GM20000 (cell line): ENCODE results near the gene PIEZO1.
"Not testable (repeated sequence)": the region's sequence is repeated elsewhere in the genome, so short reads cannot be mapped to it uniquely, and the experiment has no call there.

Experiments
- DNase-seq: peaks from one replicate; pipeline ENCODE4 v3.0.0; 2012; ENCODE audit warnings: low spot score
- TF ChIP-seq, protein P1 (sequence below): IDR thresholded peaks from 2 replicates; pipeline ENCODE4 v1.5.1; 2012; ENCODE audit warnings: mild to moderate bottlenecking, control low read depth; ENCODE audit errors: extremely low read depth, missing control alignments

PIEZO1 gene

DNA sequence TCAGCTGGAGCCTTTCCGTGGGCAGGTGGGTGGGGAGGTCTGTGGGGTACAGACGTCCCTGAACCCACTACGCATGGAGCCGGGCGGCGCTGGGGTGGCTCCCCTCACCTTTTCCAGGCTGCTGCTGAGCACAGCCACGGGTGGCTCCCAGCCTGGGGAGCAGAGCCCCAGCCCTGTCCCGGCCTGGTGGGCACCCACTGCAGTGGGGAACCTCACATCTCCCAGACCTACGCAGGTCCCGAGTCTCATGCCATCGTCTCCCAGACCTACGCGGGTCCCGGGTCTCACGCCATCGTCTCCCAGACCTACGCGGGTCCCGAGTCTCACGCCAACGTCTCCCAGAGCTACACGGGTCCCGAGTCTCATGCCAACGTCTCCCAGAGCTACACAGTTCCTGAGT, 43.7 kb upstream of the PIEZO1 start:
- TF ChIP-seq, protein P1, sequence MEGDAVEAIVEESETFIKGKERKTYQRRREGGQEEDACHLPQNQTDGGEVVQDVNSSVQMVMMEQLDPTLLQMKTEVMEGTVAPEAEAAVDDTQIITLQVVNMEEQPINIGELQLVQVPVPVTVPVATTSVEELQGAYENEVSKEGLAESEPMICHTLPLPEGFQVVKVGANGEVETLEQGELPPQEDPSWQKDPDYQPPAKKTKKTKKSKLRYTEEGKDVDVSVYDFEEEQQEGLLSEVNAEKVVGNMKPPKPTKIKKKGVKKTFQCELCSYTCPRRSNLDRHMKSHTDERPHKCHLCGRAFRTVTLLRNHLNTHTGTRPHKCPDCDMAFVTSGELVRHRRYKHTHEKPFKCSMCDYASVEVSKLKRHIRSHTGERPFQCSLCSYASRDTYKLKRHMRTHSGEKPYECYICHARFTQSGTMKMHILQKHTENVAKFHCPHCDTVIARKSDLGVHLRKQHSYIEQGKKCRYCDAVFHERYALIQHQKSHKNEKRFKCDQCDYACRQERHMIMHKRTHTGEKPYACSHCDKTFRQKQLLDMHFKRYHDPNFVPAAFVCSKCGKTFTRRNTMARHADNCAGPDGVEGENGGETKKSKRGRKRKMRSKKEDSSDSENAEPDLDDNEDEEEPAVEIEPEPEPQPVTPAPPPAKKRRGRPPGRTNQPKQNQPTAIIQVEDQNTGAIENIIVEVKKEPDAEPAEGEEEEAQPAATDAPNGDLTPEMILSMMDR = no peak
- no peak for DNase-seq

DNA sequence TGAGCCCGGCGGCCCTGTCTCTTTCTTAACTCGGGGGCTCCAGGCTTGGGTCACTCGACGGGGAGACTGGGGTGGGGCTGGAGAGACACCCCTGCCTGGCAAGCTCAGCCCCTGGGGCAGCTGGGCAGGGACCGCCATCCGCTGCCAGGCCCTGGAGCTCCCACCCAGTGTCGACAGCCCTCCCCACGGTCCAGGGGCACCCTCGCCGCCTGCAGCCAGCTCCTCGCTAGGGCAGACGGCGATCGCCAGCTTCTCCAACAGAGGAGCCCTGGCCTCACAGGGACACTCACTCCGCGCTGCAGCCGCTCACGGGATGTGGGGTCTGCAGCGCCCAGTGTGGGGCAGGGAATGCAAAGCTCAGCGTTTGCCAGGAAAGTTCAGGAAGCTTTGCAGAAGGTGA, 42.7 kb upstream of the PIEZO1 start:
- DNase-seq = no peak
- TF ChIP-seq, protein P1 = no peak

DNA sequence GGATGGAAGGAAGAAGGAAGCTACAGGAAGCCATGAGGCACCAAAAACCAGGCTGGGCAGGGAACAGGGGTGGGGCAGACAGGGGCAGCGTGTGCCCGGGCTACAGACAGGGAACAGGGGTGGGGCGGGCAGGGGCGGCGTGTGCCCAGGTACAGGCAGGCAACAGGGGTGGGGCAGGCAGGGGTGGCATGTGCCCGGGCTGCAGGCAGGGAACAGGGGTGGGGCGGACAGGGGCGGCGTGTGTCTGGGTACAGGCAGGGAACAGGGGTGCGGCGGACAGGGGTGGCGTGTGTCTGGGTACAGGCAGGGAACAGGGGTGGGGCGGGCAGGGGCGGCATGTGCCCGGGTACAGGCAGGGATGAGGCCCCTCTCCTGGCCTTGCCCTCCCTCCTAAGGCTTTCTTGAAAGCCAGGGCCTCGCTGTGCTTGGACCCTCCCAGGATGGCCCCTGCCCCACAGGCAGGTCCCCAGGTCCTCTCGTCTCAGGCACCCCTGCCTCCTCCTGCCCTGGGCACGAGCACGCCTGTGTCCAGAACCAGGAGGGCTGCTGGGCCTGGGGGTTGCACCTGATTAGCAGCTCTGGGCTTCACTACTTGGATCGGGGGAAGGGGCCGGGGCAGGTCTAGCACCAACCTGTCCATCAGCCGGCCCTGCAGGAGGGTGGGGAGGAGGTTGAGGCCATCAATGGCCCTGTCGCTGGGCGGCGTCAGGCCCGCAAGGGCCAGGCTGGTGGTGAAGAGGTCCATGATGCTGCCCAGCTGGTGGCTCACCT, 41.2 kb upstream of the PIEZO1 start:
- DNase-seq = no peak
- TF ChIP-seq, protein P1 = no peak

DNA sequence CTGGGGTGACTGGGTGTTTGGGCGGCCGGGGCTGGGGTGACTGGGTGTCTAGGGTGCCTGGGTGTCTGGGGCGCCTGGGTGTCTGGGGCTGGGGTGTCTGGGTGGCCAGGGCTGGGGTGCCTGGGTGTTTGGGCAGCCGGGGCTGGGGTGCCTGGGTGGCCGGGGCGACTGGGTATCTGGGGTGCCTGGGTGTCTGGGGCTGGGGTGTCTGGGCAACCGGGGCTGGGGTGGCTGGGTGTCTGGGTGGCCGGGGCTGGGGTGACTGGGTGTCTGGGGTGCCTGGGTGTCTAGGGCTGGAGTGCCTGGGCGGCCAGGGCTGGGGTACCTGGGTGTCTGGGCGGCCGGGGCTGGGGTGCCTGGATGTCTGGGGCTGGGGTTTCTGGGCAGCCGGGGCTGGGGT, 40.1 kb upstream of the PIEZO1 start:
- no peak for DNase-seq
- TF ChIP-seq, protein P1 = no peak

DNA sequence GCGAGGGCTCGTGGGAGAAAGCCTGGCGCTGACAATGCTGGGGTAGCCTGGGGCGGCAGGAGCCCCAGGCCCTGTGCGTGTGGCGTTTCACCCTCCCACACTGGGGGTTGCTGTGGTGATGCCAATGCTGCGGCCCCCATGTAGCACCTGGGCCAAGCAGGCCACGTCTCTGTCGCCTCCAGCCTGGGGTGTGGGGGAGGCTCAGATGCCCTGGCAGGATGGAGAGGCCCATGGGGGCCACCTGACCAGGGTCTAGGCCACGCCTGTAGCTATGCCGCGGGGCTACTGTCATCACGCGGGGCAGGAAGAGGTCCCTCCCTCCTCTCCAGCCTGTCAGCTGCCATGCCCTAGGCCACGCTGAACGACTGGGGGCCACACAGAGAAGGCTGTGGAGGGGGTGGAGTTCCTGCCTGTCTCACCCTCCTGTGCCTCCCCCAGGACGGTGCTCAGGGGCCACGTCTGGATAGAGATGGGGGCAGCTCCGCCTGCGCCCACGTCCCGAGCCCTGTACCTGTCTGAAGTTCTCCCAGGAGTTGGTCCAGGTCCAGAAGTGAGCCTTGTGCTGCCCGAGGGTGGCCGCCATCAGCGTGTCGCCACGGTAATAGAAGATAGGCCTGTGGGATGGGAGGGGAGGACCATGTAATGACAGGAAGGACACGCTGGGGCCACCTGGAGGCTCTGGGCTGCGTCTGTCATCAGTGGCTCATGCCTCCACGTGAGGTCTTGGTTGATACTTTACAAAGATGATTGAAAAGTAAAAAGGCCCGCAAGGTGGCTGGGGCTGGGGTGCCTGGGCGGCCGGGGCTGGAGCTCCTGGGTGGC, 39.4 kb upstream of the PIEZO1 start:
- TF ChIP-seq, protein P1 = no peak
- no peak for DNase-seq

DNA sequence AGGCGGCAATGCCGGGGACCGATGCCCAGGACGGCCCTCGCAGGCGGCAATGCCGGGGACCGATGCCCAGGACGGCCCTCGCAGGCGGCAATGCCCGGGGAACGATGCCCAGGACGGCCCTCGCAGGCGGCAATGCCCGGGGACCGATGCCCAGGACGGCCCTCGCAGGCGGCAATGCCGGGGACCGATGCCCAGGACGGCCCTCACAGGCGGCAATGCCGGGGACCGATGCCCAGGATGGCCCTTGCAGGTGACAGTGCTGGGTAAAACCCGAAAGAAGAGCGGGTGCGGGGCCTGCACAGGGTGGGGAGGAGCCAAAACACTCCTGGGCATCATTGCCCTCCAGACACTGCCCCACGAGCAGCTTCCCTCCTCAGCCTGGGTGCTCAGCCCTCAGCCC, 38.6 kb upstream of the PIEZO1 start:
- DNase-seq = not testable (repeated sequence)

DNA sequence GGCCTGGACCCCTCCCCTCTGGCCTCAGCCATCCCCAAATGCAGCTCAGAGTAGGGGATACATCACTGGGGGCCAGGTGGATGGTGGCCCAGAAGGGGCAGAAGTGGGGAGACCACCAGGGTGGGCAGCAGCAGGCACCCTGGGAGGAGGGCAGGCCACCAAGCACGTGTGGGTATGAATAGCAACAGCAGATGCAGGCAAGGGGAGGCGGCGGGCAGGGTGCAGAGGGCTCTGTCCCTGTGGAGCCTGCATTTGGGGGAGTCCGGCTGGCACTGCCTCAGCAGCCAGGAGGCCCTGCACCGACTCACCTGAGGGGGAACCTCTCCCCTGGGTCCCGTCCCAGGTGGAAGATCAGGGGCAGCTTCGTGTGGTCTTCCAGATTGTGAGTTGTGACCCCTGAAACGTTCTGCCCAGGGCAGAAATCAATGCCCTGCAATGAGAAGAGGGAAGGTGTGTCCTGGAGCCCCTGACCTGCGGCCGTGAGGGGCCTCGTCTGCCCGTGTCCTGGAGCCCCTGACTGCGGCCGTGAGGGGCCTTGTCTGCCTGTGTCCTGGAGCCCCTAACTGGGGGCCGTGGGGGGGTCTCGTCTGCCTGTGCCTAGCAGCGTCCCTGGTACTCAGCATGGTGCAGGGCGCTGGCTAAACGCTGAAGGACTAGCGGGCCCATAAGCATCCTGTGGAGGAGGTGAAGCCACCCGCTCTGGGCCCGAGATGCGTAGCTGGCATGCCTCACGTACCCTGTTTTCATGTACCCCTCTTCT, 37.4 kb upstream of the PIEZO1 start:
- TF ChIP-seq, protein P1 = no peak
- no peak for DNase-seq
